Ramos (cell line): ENCODE measurements around the gene PARP9.

Experiments used
- in situ Hi-C: fragments of 300-500 bp; cut with MboI; formaldehyde crosslinking; loops from one replicate; pipeline ENCODE4 v1.14.3; 2022; ENCODE audit warnings: low sequenced_read_pairs; ENCODE audit not compliant: unreplicated experiment

Gene PARP9

GRCh38 chr3:122577409-122578031, 13.4 kb upstream of the PARP9 start, which contains the start of gene PARP15:
TSS of gene PARP15 (plus strand) at chr3:122577650. CDS start at chr3:122577668, 18 bp downstream.
- in situ Hi-C loops: no loop called here

- in situ Hi-C loops: no loop called here
Measured at GRCh38 chr3:122576174-122576940, 12.3 kb upstream of the PARP9 start.

- in situ Hi-C loops: no loop called here
Measured at GRCh38 chr3:122572940-122573412, 8.9 kb upstream of the PARP9 start.

GRCh38 chr3:122568755-122569154, 4.7 kb upstream of the PARP9 start:
- in situ Hi-C loops: loop anchor here (10.0 kb wide), 1 partner anchor 106 kb away; no protein-coding TSS in a partner anchor

- in situ Hi-C loops: loop anchor here (10.0 kb wide), 1 partner anchor 107 kb away; no protein-coding TSS in a partner anchor
Measured at GRCh38 chr3:122568131-122568530, 4.0 kb upstream of the PARP9 start.

GRCh38 chr3:122563717-122564025, 429 bp downstream of the PARP9 start:
- in situ Hi-C loops: loop anchor here (10.0 kb wide), 1 partner anchor 111 kb away; no protein-coding TSS in a partner anchor

- in situ Hi-C loops: loop anchor here (10.0 kb wide), 1 partner anchor 112 kb away; no protein-coding TSS in a partner anchor
Measured at GRCh38 chr3:122562923-122563716, 980 bp downstream of the PARP9 start.

- in situ Hi-C loops: loop anchor here (10.0 kb wide), 1 partner anchor 114 kb away; no protein-coding TSS in a partner anchor
Measured at GRCh38 chr3:122560680-122561079, 3.4 kb downstream of the PARP9 start.

GRCh38 chr3:122559906-122560305, 4.2 kb downstream of the PARP9 start:
- in situ Hi-C loops: loop anchor here (10.0 kb wide), 1 partner anchor 115 kb away; no protein-coding TSS in a partner anchor

- in situ Hi-C loops: no loop called here
Measured at GRCh38 chr3:122558605-122559004, 5.5 kb downstream of the PARP9 start.

- in situ Hi-C loops: no loop called here
Measured at GRCh38 chr3:122557356-122557755, 6.7 kb downstream of the PARP9 start.

- in situ Hi-C loops: no loop called here
Measured at GRCh38 chr3:122555275-122556071, 8.6 kb downstream of the PARP9 start.

- in situ Hi-C loops: no loop called here
Measured at GRCh38 chr3:122553171-122553570, 10.9 kb downstream of the PARP9 start.

- in situ Hi-C loops: no loop called here
Measured at GRCh38 chr3:122548619-122549018, 15.5 kb downstream of the PARP9 start.

GRCh38 chr3:122548076-122548475, 16.0 kb downstream of the PARP9 start:
- in situ Hi-C loops: no loop called here

- in situ Hi-C loops: no loop called here
Measured at GRCh38 chr3:122546151-122546550, 17.9 kb downstream of the PARP9 start.

GRCh38 chr3:122538956-122539490, 25.1 kb downstream of the PARP9 start:
- in situ Hi-C loops: no loop called here

- in situ Hi-C loops: no loop called here
Measured at GRCh38 chr3:122536632-122537001, 27.5 kb downstream of the PARP9 start.

- in situ Hi-C loops: no loop called here
Measured at GRCh38 chr3:122535964-122536631, 28.0 kb downstream of the PARP9 start.
